Activated T-cell treated with anti-CD3 and anti-CD28 coated beads, Interleukin-2, amount 50 U/mL, for 4 hours (primary cell): ENCODE measurements around the gene TPRKB. TPM values are rescaled to one million over a fixed set of nuclear protein-coding genes. Genes with fewer than 3 reads are reported as not detected.
"Not testable (repeated sequence)": the region's sequence is repeated elsewhere in the genome, so short reads cannot be mapped to it uniquely, and the experiment has no call there.

Source experiments
- ATAC-seq, 2 donors: fragments of 200-7000 bp; cut with Tn5 transposase; one replicate each; pipeline ENCODE4 v1.10.0; 2021
- DNase-seq: peaks from one replicate; pipeline ENCODE4 v3.0.0-alpha.2; 2020
- H3K27me3 Mint-ChIP-seq: one replicate; pipeline ENCODE4 v1.8.0; 2021; ENCODE audit warnings: low read depth, mixed read lengths
- H3K36me3 Mint-ChIP-seq: one replicate; pipeline ENCODE4 v1.8.0; 2022; ENCODE audit warnings: mixed read lengths; ENCODE audit not compliant: insufficient read depth
- H3K4me1 Mint-ChIP-seq: one replicate; pipeline ENCODE4 v1.8.0; 2021; ENCODE audit warnings: low read depth, mixed read lengths
- H3K4me3 Mint-ChIP-seq: one replicate; pipeline ENCODE4 v1.8.0; 2021; ENCODE audit warnings: mild to moderate bottlenecking, moderate library complexity, mixed read lengths
- H3K9me3 Mint-ChIP-seq: one replicate; pipeline ENCODE4 v1.8.0; 2021; ENCODE audit warnings: mixed read lengths
- total RNA-seq, 3 donors: library from RNA; stranded (reverse); gene quantifications; one replicate each; pipeline ENCODE4 v1.2.1, GENCODE V29; 2021

Gene TPRKB
- total RNA-seq, 3 donors from 2014 or later, result 43.3 to 43.8 (median 43.6) TPM

GRCh38 chr2:73759904-73760303 is 22.8 kb upstream of the TPRKB start:
- Mint-ChIP-seq H3K27me3 (no peaks in the 10 kb centered on the region), H3K9me3 (no peaks in the 10 kb centered on the region), H3K4me3 (no peak overlapping the region), H3K4me1 (no peaks in the 10 kb centered on the region), H3K36me3 (peaks cover 18% of the 10 kb centered on the region)
- no peak for ATAC-seq
- DNase-seq, result no peak

DNA sequence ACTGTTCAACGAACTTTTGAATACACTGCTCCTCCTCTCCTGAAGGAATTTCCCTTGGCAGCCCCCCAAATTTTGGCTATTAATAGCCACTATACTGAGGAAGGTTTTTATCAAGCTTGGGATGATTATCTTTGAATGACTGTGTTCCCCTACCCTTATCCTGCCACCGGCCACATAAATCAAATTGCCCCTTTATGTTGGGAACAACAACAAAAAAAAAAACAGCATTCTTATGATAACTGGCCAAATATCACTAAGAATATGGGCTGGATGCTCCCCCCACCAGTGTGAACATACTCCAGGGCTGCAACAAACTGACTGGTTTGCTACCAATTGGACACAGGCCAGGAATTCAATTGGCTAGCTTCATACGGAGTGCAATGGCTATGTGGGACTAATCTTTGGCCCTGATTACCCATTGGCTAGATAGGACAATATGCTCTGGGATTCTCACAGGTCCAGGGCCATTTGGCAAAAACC is 22.2 kb upstream of the TPRKB start:
- Mint-ChIP-seq H3K4me3 (no peak overlapping the region), H3K36me3 (peaks cover 21% of the 10 kb centered on the region), H3K4me1 (no peaks in the 10 kb centered on the region), H3K9me3 (peaks cover 3% of the 10 kb centered on the region), H3K27me3 (no peaks in the 10 kb centered on the region)
- ATAC-seq (no peak), DNase-seq (no peak)

GRCh38 chr2:73754332-73754731 is 17.2 kb upstream of the TPRKB start:
- H3K9me3 Mint-ChIP-seq, result not testable (repeated sequence)

GRCh38 chr2:73749314-73749713 is 12.2 kb upstream of the TPRKB start:
- no peak for ATAC-seq
- Mint-ChIP-seq H3K9me3 (peaks cover 2% of the 10 kb centered on the region), H3K4me3 (no peak overlapping the region), H3K36me3 (peaks cover 43% of the 10 kb centered on the region), H3K4me1 (peaks cover 3% of the 10 kb centered on the region), H3K27me3 (no peaks in the 10 kb centered on the region)
- no peak for DNase-seq

More at GRCh38 chr2:73754332-73754731, 17.2 kb upstream of the TPRKB start:
- H3K27me3 Mint-ChIP-seq, H3K4me1 Mint-ChIP-seq, ATAC-seq, DNase-seq, H3K4me3 Mint-ChIP-seq: not testable (repeated sequence)
- peaks cover 18% of the 10 kb centered on the region for H3K36me3 Mint-ChIP-seq

GRCh38 chr2:73746877-73747208 is 9.7 kb upstream of the TPRKB start:
- Mint-ChIP-seq H3K27me3 (no peaks in the 10 kb centered on the region), H3K36me3 (peaks cover 45% of the 10 kb centered on the region), H3K4me1 (peaks cover 3% of the 10 kb centered on the region), H3K9me3 (no peaks in the 10 kb centered on the region), H3K4me3 (no peak overlapping the region)
- ATAC-seq (no peak), DNase-seq (no peak)

GRCh38 chr2:73746015-73746876 is 9.1 kb upstream of the TPRKB start:
- no peaks in the 10 kb centered on the region for H3K9me3 Mint-ChIP-seq
- DNase-seq (no peak), ATAC-seq (no peak)
- peaks cover 3% of the 10 kb centered on the region for H3K4me1 Mint-ChIP-seq
- no peak overlapping the region for H3K4me3 Mint-ChIP-seq
- peaks cover 50% of the 10 kb centered on the region for H3K36me3 Mint-ChIP-seq
- H3K27me3 Mint-ChIP-seq, result no peaks in the 10 kb centered on the region

DNA sequence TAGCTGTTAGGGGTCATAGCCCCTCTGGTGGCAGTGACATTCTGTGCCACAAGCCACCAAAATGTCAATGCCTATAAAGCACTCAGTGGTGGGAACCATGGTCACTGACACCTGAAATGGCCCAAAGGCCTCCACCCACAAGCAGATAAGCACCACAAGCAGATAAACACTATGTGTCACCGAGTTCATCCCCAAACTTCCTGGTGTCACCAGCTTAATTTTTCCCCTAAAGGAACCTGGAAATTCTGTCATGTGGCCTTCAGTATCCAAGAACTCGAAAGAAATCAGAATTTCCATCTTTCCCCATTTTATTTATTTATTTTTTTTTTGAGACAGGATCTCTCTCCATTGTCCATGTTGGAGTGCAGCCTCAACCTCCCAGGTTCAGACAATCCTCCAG is 3.6 kb upstream of the TPRKB start:
- H3K4me1 Mint-ChIP-seq, result peaks cover 15% of the 10 kb centered on the region
- no peaks in the 10 kb centered on the region for H3K27me3 Mint-ChIP-seq
- no peaks in the 10 kb centered on the region for H3K9me3 Mint-ChIP-seq
- peaks cover 27% of the 10 kb centered on the region for H3K36me3 Mint-ChIP-seq
- no peak overlapping the region for H3K4me3 Mint-ChIP-seq
- DNase-seq (no peak), ATAC-seq (no peak)

- ATAC-seq (no peak), DNase-seq (no peak)
- Mint-ChIP-seq H3K9me3 (no peaks in the 10 kb centered on the region), H3K4me3 (no peak overlapping the region), H3K27me3 (no peaks in the 10 kb centered on the region), H3K36me3 (peaks cover 19% of the 10 kb centered on the region), H3K4me1 (peaks cover 16% of the 10 kb centered on the region)
Observed at GRCh38 chr2:73739101-73739500, 2.0 kb upstream of the TPRKB start.

DNA sequence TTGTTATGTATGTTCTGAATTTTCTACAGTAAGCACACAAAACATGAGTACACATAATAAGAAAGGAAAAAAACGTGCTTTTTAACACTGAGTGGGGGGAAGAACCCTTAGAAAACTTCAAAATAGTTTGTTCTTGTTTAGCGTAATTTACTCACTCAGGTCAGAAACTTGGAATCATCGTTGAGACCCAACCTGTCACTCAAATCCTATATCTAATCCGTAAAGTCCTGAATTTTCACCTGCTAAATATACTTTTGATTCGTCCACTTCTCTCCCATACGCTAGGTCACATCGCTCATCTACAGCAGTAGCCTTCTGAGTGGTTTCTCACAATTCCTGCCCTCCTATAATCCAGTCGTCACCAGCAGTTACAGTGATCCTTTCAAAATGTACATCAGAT is 767 bp downstream of the TPRKB start:
- H3K4me1 Mint-ChIP-seq, result peaks cover 16% of the 10 kb centered on the region
- H3K27me3 Mint-ChIP-seq, result no peaks in the 10 kb centered on the region
- peak overlapping the region; percentile 96 for H3K4me3 Mint-ChIP-seq
- H3K36me3 Mint-ChIP-seq, result peaks cover 17% of the 10 kb centered on the region
- no peaks in the 10 kb centered on the region for H3K9me3 Mint-ChIP-seq
- ATAC-seq (no peak), DNase-seq (no peak)

DNA sequence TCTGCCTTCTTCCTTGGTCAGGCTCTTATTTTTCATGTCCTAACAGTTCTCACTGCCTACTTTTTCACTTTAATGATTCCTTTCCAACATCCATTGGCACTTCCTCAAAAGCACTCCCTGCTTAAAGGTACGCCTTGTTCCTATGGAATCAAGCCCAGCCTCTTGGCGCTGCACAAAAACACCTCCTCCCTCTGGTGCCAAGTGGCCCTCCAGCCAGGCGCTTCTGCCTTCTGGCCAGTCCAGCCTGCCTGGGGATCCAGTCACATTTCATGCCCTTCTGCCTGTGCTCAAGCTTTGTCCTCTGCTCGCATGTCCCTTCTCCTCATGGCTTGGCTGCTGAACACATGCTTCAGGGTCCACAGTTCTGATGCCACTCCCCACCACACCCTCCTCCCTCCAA is 6.3 kb downstream of the TPRKB start:
- DNase-seq (no peak), ATAC-seq (no peak)
- peaks cover 32% of the 10 kb centered on the region for H3K36me3 Mint-ChIP-seq
- no peak overlapping the region for H3K4me3 Mint-ChIP-seq
- H3K27me3 Mint-ChIP-seq, result no peaks in the 10 kb centered on the region
- peaks cover 1% of the 10 kb centered on the region for H3K4me1 Mint-ChIP-seq
- H3K9me3 Mint-ChIP-seq, result no peaks in the 10 kb centered on the region

- H3K27me3 Mint-ChIP-seq, result no peaks in the 10 kb centered on the region
- no peak overlapping the region for H3K4me3 Mint-ChIP-seq
- no peaks in the 10 kb centered on the region for H3K9me3 Mint-ChIP-seq
- ATAC-seq (no peak), DNase-seq (no peak)
- H3K4me1 Mint-ChIP-seq, result no peaks in the 10 kb centered on the region
- H3K36me3 Mint-ChIP-seq, result peaks cover 30% of the 10 kb centered on the region
Observed at GRCh38 chr2:73728711-73729110, 8.4 kb downstream of the TPRKB start.

DNA sequence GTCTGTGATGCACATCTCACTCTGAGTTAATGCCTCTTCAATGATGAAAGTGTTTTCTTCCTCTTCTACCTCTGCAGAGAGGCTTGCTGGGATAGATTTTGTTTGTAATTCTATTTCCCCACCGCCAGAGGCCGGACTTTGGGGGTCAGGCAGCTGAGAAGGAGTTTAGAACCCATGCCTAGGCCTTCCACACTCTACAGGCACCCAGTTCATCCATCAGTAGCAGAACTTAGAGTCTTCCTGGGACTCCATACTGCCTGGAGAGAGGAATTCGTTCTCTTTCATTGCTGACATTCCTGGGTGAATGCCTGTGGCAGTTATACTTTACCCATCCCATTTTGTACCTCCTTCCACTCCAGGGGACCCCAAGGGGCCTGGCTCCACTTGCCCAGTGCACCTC is 9.1 kb downstream of the TPRKB start:
- Mint-ChIP-seq H3K36me3 (peaks cover 28% of the 10 kb centered on the region), H3K27me3 (no peaks in the 10 kb centered on the region), H3K9me3 (no peaks in the 10 kb centered on the region), H3K4me3 (no peak overlapping the region), H3K4me1 (no peaks in the 10 kb centered on the region)
- ATAC-seq, result no peak
- no peak for DNase-seq

DNA sequence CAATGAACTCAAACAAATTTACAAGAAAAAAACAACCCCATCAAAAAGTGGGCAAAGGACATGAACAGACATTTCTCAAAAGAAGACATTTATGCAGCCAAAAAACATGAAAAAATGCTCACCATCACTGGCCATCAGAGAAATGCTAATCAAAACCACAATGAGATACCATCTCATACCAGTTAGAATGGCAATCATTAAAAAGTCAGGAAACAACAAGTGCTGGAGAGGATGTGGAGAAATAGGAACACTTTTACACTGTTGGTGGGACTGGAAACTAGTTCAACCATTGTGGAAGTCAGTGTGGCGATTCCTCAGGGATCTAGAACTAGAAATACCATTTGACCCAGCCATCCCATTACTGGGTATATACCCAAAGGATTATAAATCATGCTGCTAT is 10.5 kb downstream of the TPRKB start:
- H3K4me3 Mint-ChIP-seq, H3K27me3 Mint-ChIP-seq, H3K4me1 Mint-ChIP-seq, ATAC-seq, DNase-seq, H3K9me3 Mint-ChIP-seq: not testable (repeated sequence)
- H3K36me3 Mint-ChIP-seq, result peaks cover 19% of the 10 kb centered on the region

- no peak overlapping the region for H3K4me3 Mint-ChIP-seq
- DNase-seq, result no peak
- no peak for ATAC-seq
- peaks cover 5% of the 10 kb centered on the region for H3K36me3 Mint-ChIP-seq
- H3K4me1 Mint-ChIP-seq, result no peaks in the 10 kb centered on the region
- H3K9me3 Mint-ChIP-seq, result peaks cover 7% of the 10 kb centered on the region
- peaks cover 7% of the 10 kb centered on the region for H3K27me3 Mint-ChIP-seq
Observed at GRCh38 chr2:73718851-73719621, 18.1 kb downstream of the TPRKB start.

DNA sequence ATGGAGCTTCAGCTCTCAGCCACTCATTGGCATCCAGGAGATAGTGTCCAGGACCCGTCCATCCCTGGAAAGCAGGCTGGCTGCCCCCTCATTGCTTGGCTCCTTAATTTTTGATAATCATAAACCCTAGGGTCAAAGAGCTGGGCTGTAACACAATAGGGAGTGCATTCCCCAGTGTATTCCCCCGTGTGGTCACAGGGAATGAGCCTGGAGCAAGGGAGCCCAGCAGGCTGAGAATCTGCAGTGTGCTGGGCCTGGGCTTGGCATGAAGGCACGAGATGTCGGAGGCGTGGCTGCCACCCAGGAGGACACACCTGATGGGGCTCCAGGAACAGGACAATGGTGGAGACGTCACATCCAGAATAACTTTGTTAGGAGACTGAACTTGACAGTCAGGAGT is 18.7 kb downstream of the TPRKB start:
- Mint-ChIP-seq H3K27me3 (peaks cover 7% of the 10 kb centered on the region), H3K4me1 (no peaks in the 10 kb centered on the region), H3K4me3 (no peak overlapping the region), H3K36me3 (peaks cover 5% of the 10 kb centered on the region), H3K9me3 (peaks cover 11% of the 10 kb centered on the region)
- no peak for ATAC-seq
- DNase-seq, result no peak
